HG03196 (cell line): ENCODE results near the gene NSUN3.
"Not testable (repeated sequence)": the region's sequence is repeated elsewhere in the genome, so short reads cannot be mapped to it uniquely, and the experiment has no call there.

ENCODE experiments used
- ATAC-seq: cut with Tn5 transposase; IDR thresholded peaks from one replicate; pipeline ENCODE4 v1.9.1; 2021; ENCODE audit not compliant: unreplicated experiment

The NSUN3 gene

DNA sequence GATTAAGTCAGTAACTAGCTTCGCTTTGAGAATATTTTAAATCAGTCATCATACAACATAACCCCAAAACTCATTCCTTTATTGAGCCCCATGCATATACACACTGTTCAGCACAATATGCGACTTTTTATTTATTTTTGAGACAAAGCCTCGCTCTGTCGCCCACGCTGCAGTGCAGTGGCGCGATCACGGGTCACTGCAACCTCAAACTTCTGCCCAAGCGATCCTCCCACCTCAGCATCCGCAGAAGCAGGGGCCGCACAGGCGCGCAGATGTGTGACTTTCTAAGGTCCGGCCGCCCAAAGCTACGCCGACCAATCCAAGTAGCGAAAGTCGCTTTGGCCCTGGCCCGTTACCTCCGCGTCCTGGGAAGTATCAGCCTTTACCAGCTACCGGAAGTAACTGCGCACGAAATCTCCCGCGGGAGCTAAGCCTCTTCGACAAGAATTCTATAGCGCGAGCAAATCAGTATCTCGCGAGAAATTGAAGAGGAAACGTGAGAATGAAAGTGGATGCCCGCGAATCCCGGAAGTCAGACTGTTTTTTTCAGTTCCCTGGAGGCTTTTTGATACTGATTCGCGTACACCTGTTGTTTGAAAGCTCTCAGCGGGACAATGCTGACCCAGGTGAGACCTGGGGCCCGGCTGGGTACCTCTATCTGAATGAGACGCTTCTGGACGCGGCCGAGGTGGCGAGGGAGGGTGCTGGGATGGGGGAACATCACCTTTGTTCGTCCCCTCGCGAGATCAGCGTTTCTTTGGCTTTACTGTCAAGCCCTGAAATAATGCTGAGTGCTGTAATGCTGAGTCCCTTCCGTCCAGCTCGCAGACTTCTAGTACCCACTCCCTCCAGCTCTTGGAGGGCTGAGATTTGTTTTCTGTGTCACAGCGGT lies at the start of gene NSUN3, which contains the start of gene DHFR2:
TSS of gene NSUN3 (plus strand) at position 549 of the 892 bp plus-strand sequence. CDS start at position 615, 66 bp downstream.
TSS of gene DHFR2 (minus strand) at position 404 of the 892 bp plus-strand sequence. CDS start 1,405 bp downstream, outside the sequence.
- ATAC-seq = peak; percentile 94

DNA sequence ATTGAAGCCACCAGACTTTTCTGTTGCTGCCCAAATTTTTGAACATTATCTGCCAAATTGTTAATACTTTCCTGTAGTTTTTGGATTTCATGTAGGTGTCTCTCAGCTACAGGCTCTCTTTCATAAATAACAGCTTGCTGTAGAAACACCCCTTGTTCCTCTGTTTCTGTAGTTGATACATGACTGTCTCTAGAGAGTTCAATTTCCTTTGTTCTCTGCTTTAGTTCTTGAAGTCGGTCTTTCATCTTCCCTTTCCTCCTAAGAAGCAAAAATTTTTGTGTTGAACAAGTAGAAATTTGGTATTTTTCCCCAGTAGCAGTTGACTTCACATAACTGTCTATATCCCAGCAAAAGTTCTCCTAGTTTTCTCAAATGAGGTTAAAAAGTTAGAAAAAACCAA lies 47.8 kb upstream of the NSUN3 start:
- ATAC-seq = no peak

- no peak for ATAC-seq
Measured at GRCh38 chr3:94019659-94020058, 43.2 kb upstream of the NSUN3 start.

GRCh38 chr3:94020293-94020692 lies 42.6 kb upstream of the NSUN3 start:
- no peak for ATAC-seq

DNA sequence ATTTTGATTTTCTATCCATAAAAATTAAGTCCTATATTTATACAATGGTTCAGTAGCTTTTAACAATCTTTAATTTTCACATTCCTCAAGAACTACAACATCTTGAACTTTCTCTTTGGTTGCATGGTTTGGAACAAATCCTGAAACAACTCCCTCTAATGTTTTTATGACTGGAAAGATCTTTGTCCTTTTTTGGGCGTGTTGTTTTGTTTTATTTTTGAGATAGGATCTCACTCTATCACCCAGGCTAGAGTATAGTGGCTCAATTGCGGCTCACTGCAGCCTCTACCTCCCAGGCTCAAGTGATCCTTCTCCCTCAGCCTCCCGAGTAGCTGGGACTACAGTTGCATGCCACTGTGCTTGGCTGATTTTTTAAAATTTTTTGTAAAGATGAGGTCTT lies 38.5 kb upstream of the NSUN3 start:
- no peak for ATAC-seq

GRCh38 chr3:94026623-94027022 lies 36.2 kb upstream of the NSUN3 start:
- no peak for ATAC-seq

DNA sequence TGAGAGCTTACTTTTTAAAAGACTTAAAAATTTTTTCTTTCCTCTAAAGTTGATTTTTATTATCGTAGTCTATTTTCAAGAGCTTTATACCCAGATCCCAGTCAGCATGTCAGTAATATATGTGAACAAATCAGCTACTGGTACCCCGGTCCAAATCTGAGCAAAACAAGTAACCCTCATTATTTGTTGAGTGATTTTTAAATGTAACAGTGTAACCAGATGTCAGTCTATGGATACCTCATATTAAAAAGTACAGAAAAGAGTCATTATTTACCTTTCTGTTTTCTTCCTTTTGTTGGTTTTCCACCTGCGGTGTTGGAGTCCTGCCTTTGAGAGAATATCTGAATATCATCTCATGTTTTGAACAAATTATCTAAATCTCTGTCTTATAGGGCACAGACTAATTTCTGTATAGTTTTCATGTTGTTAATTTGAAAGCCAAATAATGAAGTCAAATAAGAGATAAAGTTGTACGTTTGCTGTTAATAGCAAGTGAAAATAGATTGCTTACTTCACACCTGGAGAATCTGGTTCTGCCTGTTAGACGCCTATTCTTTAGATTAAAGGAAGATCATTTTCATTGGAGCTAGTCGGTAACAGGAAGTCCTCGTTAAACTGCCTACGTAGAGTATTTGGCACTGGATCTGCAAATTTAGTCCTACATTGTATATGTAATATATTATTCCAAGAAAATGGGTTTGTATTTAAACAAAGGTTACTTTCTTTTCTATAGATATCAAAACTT lies 34.6 kb upstream of the NSUN3 start, which contains the start of gene STX19:
TSS of gene STX19 (minus strand) at position 505 of the 745 bp plus-strand sequence. CDS start 13,328 bp downstream, outside the sequence.
- ATAC-seq = no peak

- peak; percentile 69 for ATAC-seq
Measured at GRCh38 chr3:94036909-94037507, 25.9 kb upstream of the NSUN3 start.

DNA sequence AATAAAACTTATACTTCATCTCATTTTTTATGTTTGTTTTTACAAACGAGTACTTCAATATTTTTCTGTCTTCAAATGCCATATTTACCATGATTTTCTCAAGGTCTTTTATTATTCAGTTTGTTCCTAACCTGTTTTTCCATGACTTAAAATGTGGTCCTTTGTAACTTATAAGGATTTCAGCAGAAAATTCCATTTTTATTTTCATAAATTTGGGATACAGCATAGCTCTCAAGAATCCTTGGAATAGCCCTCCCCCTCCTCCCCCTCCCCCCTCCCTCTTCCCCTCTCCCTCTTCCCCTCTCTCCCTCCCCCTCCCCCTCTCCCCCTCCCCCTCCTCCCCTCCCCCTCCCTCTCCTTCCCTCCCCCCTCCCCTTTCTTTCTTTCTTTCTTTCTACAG lies 19.6 kb upstream of the NSUN3 start:
- no peak for ATAC-seq

- not testable (repeated sequence) for ATAC-seq
Measured at GRCh38 chr3:94044100-94044936, 18.5 kb upstream of the NSUN3 start.

- no peak for ATAC-seq
Measured at GRCh38 chr3:94046533-94046932, 16.3 kb upstream of the NSUN3 start.

DNA sequence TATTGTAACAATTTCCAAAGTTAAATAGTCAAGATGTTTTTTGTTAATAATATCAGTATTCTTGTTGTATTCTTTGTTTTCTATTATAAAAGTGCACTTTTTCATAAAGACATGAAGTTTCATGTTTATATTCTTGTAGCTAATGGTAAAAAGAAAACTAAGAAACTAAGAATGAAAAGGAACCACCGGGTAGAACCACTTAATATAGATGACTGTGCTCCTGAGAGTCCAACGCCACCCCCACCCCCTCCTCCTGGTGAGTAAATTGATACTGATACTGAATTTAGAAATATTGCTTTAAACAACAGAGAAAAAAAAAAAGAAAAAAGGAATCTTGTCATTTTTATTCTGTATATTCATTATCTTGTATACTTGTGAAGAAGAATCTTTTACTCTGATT lies 13.6 kb upstream of the NSUN3 start:
- ATAC-seq = no peak

DNA sequence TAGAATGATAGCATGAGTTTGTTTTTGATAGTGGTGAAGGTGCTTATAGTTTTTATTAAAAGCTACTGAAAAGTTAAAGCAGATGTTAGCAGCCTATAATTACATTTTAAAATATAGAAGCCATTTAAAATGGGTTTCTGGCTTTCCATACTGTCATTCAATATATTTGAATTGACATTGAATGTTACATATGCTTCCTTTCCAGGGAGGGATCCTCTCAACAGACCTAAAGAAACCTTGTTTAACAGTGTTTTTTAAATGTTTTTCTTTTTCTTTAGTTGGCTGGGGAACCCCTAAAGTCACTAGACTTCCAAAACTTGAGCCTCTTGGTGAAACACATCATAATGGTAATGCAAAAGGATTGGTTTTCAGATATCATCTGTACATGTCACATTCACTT lies 12.3 kb upstream of the NSUN3 start:
- ATAC-seq = no peak

GRCh38 chr3:94061297-94061696 lies 1.6 kb upstream of the NSUN3 start:
- ATAC-seq = no peak

GRCh38 chr3:94063496-94064119 lies 747 bp downstream of the NSUN3 start:
- no peak for ATAC-seq

GRCh38 chr3:94064243-94064860 lies 1.5 kb downstream of the NSUN3 start:
- no peak for ATAC-seq

GRCh38 chr3:94065122-94065521 lies 2.3 kb downstream of the NSUN3 start:
- no peak for ATAC-seq

DNA sequence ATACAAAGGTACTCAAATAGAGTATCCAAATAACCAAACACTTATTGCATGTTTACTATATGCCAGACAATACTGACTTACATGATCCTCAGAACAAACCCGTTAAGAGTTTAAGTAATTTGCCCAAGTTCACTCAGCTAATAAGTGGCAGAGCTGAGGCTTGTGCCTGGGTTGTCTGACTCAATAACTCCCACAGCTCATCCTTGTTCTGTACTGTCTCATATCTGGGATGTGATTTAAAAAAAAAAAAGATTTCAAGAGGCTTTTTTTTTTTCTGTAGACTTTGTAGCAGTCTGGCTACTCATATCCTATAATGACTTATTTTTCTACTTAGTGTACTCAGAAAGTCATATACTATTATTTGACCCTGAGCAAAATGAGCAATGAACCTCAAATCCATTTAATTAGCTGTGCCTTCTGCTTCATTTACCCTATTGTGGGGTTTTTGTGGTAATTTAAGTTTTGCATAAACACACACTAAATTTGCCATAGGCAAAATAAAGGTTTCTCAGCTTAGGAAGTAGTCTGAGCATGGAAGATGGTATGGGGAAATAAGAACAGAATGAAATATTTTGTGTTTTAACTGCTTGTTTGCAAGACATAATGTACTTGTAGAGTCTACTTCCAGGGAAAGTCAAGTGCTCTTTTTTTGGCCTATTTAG lies 3.1 kb downstream of the NSUN3 start:
- ATAC-seq = no peak
